HG02610 (cell line): Measurements from ENCODE around the gene MCM3AP.

Source experiments
- ATAC-seq: cut with Tn5 transposase; IDR thresholded peaks from one replicate; pipeline ENCODE4 v1.9.1; 2021; ENCODE audit warnings: mild to moderate bottlenecking, moderate library complexity; ENCODE audit not compliant: unreplicated experiment

The MCM3AP gene

GRCh38 chr21:46189213-46189958, 96.0 kb downstream of the MCM3AP start:
- no peak for ATAC-seq

DNA sequence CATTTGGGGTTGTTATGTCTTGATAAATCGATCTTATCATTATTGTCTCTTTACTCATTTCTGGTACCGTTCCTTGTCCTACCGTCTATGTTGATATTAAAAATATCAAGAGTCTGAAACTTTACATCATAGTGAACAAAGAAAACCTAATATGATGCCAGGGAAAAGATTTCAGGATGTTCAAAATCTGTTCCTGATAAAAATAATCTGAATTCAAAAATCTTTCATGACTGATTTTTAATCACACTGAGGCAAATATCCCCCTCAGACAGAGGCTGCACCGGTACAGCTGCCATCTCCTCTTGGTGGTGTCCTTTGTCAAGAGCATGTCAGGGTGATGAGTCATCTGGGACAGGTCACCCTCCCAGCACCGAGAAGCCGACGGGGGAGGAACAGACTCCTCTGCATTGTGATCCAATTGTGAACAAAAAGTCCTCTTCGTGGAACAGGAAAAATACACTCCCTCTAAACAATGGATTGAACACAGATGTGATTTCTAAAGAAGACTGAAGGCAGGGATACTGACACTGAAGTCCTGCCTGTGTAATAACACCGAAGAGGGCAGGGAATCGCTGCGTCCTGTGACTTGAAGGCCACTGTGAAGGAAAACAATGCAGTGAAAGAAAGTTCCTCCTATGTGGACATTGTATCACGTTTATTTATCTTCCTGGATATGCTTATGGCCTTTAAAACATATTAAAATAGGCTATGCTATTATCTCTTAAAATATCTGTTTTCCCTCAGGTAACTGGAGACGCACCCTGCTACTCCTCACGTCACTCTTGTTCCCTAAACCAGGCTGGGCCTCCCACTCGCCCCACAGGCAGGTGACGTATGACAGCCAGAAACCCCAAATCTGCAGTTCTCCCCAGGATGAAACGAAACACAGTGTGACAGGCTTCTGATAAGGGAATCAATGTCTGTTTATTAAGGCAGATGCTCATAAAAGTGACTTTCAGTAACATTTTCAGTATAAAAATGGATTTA, 96.9 kb downstream of the MCM3AP start:
- no peak for ATAC-seq

- no peak for ATAC-seq
Observed at GRCh38 chr21:46187814-46188213, 97.6 kb downstream of the MCM3AP start.

GRCh38 chr21:46187261-46187660, 98.2 kb downstream of the MCM3AP start:
- ATAC-seq = no peak

GRCh38 chr21:46185716-46186115, 99.7 kb downstream of the MCM3AP start:
- no peak for ATAC-seq
